NCI-H2029 treated with DMSO at 0.1 percent for 48 hours (cell line): Measurements from ENCODE around the gene TTLL11.

Experiments used
- DNase-seq: peaks from one replicate; lab custom pipeline; 2025; lab: John Stamatoyannopoulos, UW

TTLL11 gene

GRCh38 chr9:122051351-122052321 is 41.5 kb downstream of the TTLL11 start:
- no peak for DNase-seq

- DNase-seq = no peak
Measured at GRCh38 chr9:122050167-122050566, 42.9 kb downstream of the TTLL11 start.

DNA sequence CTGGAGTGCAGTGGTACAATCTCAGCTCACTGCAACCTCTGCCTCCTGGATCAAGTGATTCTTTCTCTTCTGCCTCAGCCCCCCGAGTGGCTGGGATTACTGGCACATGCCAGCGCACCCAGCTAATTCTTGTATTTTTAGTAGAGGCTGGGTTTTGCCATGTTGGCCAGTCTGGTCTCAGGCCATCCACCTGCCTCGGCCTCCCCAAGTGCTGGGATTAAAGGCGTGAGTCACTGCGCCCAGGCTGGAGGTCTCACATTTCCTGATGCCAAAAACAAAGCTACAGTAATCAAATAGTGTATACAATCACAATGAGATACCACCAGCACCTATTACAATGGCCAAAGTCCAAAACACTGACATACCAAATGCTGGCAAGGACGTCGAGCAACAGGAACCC is 51.1 kb downstream of the TTLL11 start:
- no peak for DNase-seq

DNA sequence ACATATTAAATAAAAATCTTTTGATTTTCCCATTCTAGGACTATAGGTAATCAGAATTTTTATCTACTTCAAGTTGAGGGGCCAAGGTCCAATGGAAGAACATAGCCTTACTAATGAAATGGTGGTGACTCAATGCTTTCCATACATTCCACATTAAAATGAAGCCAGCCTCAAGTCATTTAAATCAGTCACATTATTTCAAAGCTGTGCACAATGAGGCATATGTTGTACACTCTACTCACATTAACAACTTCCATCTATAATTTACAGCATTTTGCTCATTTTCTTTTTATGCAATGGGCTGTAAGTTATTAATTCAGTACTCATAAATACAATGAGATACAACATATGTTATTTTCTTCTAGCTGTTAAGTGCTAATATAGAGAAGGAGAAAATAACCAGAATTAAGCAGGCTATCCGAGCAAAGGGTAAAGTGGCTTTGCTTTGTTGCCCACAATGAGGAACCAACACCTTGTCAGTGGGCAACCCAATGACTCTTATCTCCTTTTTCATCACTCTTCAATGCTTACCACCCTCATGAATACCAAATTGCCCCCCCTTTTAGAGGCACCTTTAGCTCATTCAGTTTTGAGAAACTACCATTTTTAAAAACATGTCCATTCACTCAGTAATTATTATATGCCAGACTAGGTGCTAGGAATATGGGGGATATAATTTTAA is 52.4 kb downstream of the TTLL11 start:
- no peak for DNase-seq

DNA sequence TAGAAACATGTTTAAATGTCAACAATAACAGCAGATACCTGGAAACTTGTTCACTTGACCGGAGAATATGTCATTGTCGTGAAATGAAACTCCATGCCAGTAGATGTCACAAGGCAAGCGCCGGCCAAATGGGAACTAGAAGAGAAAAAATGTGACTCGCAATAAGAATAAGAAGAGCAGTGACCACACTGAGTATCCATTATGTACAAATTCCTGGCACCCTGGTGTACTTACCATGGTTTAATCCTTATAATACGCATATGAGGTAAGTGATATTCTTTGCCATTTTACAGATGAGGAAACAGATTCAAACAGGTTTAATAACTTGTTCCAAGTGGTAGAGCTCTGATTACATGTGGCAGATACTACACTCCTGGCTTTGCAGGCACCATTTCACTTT is 53.9 kb downstream of the TTLL11 start:
- DNase-seq = no peak

- no peak for DNase-seq
Measured at GRCh38 chr9:122036988-122037387, 56.1 kb downstream of the TTLL11 start.

- no peak for DNase-seq
Measured at GRCh38 chr9:122036408-122036807, 56.7 kb downstream of the TTLL11 start.

GRCh38 chr9:122033775-122034373 is 59.2 kb downstream of the TTLL11 start:
- DNase-seq = no peak

- no peak for DNase-seq
Measured at GRCh38 chr9:122032346-122032745, 60.8 kb downstream of the TTLL11 start.

- no peak for DNase-seq
Measured at GRCh38 chr9:122031776-122032175, 61.3 kb downstream of the TTLL11 start.

DNA sequence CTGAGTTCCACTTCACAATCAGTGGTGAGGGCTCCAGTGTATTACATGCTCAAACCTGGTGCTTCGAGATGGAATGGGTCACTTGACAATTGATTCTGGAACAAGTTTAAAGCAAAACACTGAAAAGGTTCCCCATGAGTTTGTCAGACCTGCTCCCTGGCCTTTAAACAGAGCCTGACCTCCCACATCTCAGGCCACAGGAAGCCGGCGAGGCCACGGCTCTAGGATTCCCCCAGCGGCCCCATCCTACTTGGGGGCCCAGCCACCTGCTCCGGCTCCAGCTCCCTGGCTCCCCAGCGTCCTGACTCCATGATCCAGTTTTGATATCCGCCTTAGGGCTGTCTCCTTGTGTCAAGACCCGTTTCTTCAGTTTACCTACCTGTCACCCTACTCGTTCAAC is 62.0 kb downstream of the TTLL11 start:
- DNase-seq = no peak

- DNase-seq = no peak
Measured at GRCh38 chr9:122030357-122030756, 62.8 kb downstream of the TTLL11 start.

GRCh38 chr9:122029898-122030297 is 63.2 kb downstream of the TTLL11 start:
- no peak for DNase-seq

DNA sequence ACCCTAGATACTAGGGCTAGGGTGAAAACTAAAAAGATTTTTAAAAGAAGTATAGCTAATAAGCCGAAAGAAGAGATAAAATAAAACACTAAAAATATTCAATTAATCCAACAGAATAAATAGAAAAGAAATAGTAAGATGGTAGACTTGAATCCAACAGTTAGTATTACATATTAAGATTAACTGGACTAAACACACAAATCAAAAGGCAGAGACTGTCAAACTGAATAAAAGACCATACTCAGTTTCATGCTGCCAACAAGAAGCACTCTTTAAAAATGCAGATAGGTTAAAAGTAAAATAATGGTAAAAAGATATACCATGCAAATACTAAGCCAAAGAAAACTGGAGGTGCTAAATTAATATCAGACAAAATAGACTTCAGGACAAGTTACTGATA is 65.0 kb downstream of the TTLL11 start:
- no peak for DNase-seq

- no peak for DNase-seq
Measured at GRCh38 chr9:122020398-122020797, 72.7 kb downstream of the TTLL11 start.

- no peak for DNase-seq
Measured at GRCh38 chr9:122016744-122017143, 76.4 kb downstream of the TTLL11 start.

DNA sequence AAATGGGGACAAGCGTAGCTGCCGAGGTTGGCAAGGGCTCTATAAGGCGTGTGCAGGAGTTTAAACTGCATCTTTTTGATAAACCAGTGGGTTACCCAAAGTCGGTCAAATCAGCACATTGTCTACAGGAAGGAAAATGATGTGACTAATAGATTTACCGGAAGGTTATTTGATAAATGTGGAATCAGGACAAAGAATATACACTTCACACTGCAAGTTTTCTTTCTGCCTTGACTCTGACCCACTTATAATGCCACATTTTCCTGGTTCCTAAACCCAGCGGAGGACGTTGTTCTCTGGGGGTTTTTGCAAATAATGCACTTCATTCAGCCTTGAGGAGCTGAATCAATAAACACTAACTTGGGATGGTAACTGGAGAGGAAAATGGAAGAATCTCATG is 76.8 kb downstream of the TTLL11 start:
- DNase-seq = no peak

GRCh38 chr9:122015170-122015821 is 77.8 kb downstream of the TTLL11 start:
- DNase-seq = no peak

DNA sequence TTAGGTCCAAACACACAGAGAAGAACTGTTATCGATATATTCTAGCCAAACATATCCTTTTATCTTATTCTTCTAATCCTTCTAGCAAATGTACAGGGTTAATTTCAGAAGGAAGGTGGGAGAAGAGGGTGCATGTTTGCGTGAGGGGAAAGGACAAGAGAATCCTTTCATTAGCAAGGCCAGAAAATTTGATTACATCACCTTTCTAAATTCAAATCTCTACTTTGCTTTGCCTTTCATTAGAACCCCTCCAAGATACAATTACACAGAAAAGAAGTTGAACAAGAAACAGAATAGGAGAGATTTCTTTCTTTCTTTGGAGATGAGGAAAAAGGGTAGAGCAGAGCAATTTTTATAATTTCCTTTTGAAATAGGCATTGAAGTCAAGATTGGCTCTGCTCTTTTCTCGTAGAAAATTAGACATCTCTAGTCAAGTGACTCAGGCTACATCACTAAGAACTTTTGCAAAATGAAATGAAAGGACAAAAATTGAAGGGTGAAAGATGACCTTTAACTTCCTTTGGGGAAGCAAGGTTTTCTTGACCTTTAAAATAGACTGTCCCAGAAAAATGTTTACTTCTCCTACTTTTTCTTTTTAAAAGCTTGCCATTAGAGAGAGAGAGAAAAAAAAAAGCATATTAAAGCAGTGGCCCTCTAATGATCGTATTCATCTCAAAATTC is 81.2 kb downstream of the TTLL11 start:
- no peak for DNase-seq

GRCh38 chr9:122008559-122008958 is 84.5 kb downstream of the TTLL11 start:
- no peak for DNase-seq

- DNase-seq = no peak
Measured at GRCh38 chr9:122007837-122008236, 85.3 kb downstream of the TTLL11 start.

GRCh38 chr9:122005597-122005996 is 87.5 kb downstream of the TTLL11 start:
- DNase-seq = no peak
